Rectal smooth muscle tissue (tissue), 1 donor: ENCODE data around the gene POMGNT2.
"Not testable (repeated sequence)": the region's sequence is repeated elsewhere in the genome, so short reads cannot be mapped to it uniquely, and the experiment has no call there.

Source experiments
- H3K27ac ChIP-seq: one replicate; pipeline ENCODE4 v1.7.0; 2013; ENCODE audit warnings: low read depth, low read length, inconsistent platforms
- H3K27me3 ChIP-seq: one replicate; pipeline ENCODE4 v1.7.0; 2013; ENCODE audit warnings: low read length; ENCODE audit not compliant: control insufficient read depth, insufficient read depth
- H3K36me3 ChIP-seq: one replicate; pipeline ENCODE4 v1.7.0; 2013; ENCODE audit warnings: low read length; ENCODE audit not compliant: control insufficient read depth, insufficient read depth
- H3K4me1 ChIP-seq: one replicate; pipeline ENCODE4 v1.7.0; 2013; ENCODE audit warnings: low read length; ENCODE audit not compliant: control insufficient read depth, insufficient read depth
- H3K4me3 ChIP-seq: one replicate; pipeline ENCODE4 v1.7.0; 2013; ENCODE audit warnings: low read length
- H3K9ac ChIP-seq: one replicate; pipeline ENCODE4 v1.7.0; 2013; ENCODE audit warnings: low read length

Gene POMGNT2

DNA sequence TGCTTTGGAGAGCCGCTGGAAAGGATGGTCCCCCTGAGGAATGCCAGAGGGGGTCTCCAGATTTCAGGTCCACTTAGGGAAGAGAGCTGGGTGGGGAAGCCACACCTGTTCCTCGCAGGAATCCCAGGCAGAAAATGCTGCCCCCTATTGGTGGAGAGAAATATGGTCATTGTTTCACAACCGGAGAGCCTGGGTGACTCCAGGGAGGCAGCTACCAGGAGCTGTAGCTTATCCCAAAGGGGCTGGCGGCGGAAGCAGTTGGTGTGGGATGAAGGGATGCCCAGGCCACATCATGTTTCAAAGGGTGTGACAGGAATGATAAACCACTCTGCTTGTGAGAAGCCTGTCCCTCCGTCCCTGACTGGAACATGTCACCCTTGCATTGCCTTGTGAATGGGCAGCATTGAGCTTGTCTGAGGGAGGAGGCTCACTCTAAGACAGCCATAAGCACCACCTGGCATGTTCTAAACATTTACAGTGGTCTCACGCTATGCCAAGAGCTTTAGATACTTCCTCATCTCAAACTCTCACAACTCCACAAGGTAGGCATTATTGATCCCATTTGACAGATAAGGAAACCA, 34.5 kb downstream of the POMGNT2 start:
- Histone ChIP-seq H3K27me3 (no peaks in the 10 kb centered on the region), H3K36me3 (no peaks in the 10 kb centered on the region), H3K4me1 (no peaks in the 10 kb centered on the region), H3K4me3 (no peak overlapping the region), H3K27ac (no peak overlapping the region), H3K9ac (no peak overlapping the region)

DNA sequence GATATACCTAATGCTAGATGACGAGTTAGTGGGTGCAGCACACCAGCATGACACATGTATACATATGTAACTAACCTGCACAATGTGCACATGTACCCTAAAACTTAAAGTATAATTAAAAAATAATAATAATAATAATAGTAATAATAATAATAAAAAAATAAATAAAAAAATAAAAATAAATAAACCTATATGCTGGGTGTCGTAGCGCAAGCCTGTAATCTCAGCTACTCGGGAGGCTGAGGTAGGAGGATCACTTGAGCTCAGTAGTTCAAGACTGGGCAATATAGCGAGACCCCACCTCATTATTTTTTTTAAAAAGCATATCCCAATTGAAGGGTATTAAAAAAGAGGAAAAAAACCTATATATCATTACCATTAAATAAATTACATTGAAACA, 35.2 kb downstream of the POMGNT2 start:
- H3K9ac ChIP-seq, H3K27me3 ChIP-seq, H3K4me1 ChIP-seq, H3K4me3 ChIP-seq, H3K27ac ChIP-seq, H3K36me3 ChIP-seq: not testable (repeated sequence)

DNA sequence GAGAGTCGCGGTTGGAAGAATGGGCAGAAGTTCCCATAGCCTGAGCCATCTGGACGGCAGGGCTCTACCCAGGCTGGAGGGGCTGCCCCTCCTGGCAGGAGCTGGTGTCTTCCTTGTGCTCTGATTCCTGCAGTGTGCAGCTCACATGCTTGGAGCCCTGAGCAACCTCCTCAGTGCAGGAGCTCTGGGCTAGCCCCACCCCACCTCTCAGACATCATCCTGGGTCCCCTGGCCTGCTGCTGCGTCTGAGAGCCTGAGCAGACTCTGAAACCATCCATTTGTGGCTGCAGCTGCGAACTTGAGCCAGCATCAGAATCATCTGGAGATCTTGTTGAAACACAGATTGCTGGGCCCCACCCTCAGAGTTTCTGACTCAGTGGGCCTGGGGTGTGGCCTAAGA, 42.8 kb downstream of the POMGNT2 start:
- Histone ChIP-seq H3K27me3 (no peaks in the 10 kb centered on the region), H3K9ac (no peak overlapping the region), H3K27ac (no peak overlapping the region), H3K4me1 (no peaks in the 10 kb centered on the region), H3K36me3 (no peaks in the 10 kb centered on the region), H3K4me3 (no peak overlapping the region)

DNA sequence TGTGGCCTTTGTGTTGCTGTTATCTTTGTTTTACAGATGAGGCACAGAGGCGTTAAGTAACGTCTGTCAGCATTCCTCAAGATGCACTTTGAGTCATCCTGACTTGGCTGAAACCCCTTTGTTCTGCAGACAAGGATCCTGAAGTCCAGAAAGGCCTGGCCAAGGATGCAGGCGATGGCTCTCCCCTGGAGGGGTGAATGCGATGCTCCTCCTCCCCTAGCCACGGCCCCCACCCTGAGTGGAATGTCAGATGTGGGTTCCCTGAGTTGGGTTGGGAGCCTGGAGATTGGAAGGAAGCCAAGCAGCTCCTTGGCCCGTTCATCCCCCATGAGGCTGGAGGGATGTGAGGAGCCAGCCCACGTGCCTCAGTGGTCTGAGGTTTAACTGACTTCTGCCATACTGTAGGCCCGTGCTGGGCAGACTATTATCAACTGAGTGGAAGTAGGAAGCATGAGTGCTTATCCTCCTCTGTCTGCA, 43.3 kb downstream of the POMGNT2 start:
- Histone ChIP-seq H3K4me3 (no peak overlapping the region), H3K9ac (no peak overlapping the region), H3K27me3 (no peaks in the 10 kb centered on the region), H3K36me3 (no peaks in the 10 kb centered on the region), H3K4me1 (no peaks in the 10 kb centered on the region), H3K27ac (no peak overlapping the region)

DNA sequence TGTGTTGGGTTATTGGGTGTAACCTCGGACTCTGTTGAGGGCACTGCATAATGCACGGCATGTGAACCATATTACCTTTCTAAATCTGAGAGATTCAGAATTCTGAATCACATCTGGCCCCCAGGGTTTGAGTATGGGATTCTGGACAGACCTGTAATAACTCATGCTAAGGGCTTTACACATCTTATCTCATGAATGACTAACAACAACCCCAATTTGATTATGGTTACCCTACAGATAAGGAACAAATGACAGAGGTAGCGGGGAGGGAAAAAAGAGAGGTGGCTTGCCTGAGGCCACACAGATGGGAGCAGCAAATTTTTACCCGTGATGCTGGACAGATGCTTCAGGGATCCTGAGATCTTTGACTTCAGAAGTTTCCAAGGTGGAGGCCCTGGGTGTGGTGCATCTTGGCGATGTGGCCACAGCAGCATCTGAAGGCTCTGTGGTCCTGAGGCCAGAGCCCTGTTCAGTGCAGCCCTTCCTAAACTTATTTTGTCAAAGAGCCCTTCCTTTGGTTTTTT, 43.8 kb downstream of the POMGNT2 start:
- Histone ChIP-seq H3K27me3 (no peaks in the 10 kb centered on the region), H3K36me3 (no peaks in the 10 kb centered on the region), H3K4me3 (no peak overlapping the region), H3K9ac (no peak overlapping the region), H3K4me1 (no peaks in the 10 kb centered on the region), H3K27ac (no peak overlapping the region)

DNA sequence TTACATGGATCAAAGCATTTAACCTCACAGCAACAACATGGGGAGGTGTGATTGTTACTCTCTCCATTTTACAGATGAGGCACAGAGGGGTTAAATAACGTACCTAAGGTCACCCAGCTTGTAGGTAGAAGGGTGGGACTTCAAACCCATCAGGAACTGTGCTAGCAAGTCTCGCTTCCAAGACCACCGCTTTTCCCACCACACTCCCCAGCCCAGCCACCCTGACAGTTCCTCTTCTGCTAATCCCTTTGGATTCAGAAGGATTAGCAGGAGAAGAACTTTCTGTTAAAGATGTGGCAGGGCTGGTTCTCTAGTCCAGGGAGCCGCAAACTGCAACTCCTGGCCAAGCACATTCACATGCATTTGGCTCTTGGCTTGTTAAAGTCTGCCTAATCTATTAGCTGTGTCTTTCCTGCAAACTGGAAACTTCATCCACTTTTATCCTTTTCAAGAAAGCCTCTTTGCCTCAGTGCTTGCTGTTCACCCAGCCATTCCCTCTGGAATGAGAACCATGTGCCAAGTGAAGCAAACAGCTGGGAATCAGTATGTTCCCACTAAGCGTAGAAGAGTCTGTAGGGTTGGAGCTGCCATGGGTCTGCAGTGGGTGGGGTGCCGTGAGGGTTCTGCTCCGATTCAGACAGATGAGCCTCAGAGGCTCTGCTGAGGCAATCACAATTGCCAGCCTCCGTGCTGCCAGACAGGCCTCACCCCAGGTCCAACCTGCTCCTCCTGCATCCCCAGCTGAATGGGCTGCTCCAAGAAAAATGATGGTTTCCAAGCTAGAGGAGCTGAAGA, 44.6 kb downstream of the POMGNT2 start:
- no peak overlapping the region for H3K27ac ChIP-seq
- H3K36me3 ChIP-seq: no peaks in the 10 kb centered on the region
- H3K27me3 ChIP-seq: no peaks in the 10 kb centered on the region
- H3K9ac ChIP-seq: no peak overlapping the region
- no peak overlapping the region for H3K4me3 ChIP-seq
- no peaks in the 10 kb centered on the region for H3K4me1 ChIP-seq

DNA sequence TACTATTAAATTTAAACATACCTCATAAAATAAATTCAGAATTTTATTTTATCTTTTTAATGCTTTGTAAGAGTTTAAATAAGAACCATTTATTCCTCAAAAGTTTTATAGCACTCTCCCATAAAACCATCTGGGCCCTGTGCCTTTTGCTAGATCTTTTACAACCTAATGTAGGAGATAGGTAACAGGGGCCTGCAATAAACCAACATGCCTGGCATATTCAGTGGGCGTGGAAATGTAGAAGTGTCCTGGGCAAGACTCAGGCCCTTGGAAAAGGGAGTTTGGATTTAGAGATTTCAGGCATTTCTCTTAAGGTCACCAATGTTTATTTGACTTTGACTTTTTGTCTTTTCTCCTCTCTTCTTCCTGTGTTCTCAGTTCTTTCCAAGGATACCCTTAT, 46.4 kb downstream of the POMGNT2 start:
- Histone ChIP-seq H3K9ac (no peak overlapping the region), H3K4me3 (no peak overlapping the region), H3K27me3 (no peaks in the 10 kb centered on the region), H3K36me3 (no peaks in the 10 kb centered on the region), H3K4me1 (no peaks in the 10 kb centered on the region), H3K27ac (no peak overlapping the region)

DNA sequence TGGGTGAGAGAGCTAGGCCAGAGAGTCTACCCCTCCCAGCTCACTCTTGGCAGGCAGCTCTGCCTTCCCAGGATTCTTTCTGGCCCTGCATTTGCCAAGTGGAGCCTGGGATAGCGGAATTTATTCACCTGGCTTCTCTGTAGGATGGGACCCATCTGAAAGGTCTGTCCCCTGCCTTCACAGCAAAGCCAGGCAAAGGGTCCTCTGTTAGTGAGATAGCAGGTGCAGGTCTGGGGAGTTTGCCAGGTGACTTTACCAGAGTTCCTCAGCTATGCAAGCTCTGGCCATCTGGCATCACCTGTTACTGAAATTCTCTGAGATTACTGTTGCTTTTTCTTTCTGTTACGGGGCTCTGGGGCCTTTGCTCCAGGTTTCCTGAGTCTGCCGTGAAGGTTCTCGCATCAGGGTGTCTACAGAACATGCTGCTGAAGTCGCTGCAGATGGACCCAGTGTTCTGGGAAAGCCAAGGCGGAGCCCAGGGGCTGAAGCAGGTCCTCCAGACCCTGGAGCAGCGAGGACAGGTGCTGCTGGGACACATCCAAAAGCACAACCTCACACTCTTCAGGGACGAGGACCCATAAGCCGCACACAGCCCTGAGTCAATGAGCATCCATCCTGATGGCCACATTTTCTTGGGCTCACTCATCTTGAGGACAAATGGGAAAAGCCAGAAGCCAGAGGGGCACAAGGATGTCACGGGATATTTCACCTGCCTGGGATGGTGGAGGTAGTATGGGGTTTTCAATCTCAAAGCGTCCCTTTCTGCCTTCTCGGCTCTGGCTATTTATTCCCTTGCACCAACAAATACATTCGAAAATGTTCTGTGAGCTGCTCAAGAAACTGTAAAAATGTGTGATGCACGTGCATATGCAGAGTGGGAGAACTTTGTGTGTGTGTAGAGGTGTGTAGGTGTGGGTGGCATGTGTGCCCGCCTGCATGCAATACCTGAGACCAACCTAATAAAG, 49.8 kb downstream of the POMGNT2 start:
- Histone ChIP-seq H3K27ac (no peak overlapping the region), H3K36me3 (no peaks in the 10 kb centered on the region), H3K27me3 (no peaks in the 10 kb centered on the region), H3K9ac (no peak overlapping the region), H3K4me3 (no peak overlapping the region), H3K4me1 (no peaks in the 10 kb centered on the region)

DNA sequence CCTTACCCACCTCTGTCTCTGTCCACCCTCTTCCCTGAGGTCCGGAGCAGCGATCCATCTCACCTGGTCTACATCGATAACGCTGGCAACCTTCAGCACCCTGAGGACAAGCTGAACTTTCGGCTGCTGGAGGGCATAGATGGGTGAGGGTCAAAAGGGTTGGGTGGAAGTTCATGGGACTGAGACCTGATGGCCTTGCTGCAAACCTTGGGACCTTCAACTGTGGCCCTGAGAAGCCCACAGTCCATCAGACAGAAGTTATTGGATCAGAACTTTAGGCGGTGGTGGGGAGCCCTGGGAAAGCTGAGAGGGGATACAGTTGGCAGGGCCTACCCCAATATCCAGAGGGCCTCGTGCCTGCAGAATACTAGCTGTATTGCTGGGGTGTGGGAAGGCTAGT, 50.5 kb downstream of the POMGNT2 start:
- Histone ChIP-seq H3K4me1 (no peaks in the 10 kb centered on the region), H3K36me3 (no peaks in the 10 kb centered on the region), H3K27me3 (no peaks in the 10 kb centered on the region), H3K9ac (no peak overlapping the region), H3K4me3 (no peak overlapping the region), H3K27ac (no peak overlapping the region)

DNA sequence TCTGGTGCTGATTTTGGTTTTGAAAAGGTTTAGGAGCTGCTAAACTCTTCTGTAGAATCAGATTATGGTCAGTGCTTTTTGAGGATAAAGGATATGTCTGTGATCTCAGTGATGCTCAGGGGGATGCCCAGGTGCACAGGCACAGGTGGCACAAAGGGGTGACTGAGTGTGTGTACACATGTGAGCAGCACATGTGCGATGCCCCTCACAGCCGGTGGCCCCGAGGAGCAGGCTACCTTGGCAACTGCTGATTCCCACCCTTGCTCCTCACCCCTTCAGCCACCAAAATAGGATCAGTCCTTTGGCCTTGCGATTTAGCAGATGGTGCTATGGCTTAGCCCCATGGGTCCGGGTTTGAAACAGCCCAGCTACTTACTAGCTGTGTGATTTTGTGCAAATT, 51.1 kb downstream of the POMGNT2 start:
- Histone ChIP-seq H3K4me3 (no peak overlapping the region), H3K4me1 (no peaks in the 10 kb centered on the region), H3K27me3 (no peaks in the 10 kb centered on the region), H3K36me3 (no peaks in the 10 kb centered on the region), H3K9ac (no peak overlapping the region), H3K27ac (no peak overlapping the region)

DNA sequence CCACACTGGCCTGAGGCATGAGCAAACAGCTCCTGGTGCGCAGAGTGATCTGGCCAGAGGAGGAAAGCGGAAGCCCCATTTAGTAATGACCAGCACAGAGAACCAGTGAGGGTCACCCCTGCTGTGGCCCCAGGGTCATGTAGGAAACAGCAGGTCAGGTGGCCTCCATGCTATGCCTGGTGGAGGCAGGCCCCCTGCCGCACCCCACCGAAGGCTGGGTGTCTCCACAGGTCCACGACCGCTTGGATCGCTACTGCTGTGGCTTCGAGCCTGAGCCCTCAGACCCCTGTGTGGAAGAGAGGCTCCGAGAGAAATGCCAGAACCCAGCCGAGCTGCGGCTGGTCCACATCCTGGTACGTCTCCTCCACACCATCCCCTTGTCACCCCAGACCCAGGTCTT, 52.6 kb downstream of the POMGNT2 start:
- H3K36me3 ChIP-seq: no peaks in the 10 kb centered on the region
- no peak overlapping the region for H3K9ac ChIP-seq
- no peaks in the 10 kb centered on the region for H3K27me3 ChIP-seq
- H3K4me1 ChIP-seq: no peaks in the 10 kb centered on the region
- H3K27ac ChIP-seq: no peak overlapping the region
- no peak overlapping the region for H3K4me3 ChIP-seq

DNA sequence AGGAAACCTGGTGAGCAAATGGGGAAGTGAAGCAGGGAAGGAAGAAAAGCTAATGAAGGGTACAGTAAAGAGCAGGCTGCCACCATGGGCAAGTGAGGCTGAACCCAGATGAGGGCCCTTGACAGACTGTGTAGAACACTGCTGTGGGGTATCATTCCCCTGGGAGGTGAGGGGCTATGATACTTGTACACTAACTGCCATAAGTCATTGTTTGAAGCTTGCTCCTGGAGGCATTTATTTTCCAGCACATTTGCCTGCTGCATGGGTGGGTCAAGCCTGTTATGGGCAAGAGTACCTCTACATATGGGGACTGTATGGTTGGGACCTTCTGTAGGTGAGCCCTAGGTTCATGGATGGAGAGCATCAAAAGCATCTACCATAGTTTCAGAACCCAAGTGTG, 57.4 kb downstream of the POMGNT2 start:
- no peak overlapping the region for H3K4me3 ChIP-seq
- no peaks in the 10 kb centered on the region for H3K36me3 ChIP-seq
- H3K27me3 ChIP-seq: no peaks in the 10 kb centered on the region
- H3K9ac ChIP-seq: no peak overlapping the region
- H3K27ac ChIP-seq: no peak overlapping the region
- H3K4me1 ChIP-seq: no peaks in the 10 kb centered on the region
